OCI-LY3 (cell line): ENCODE results near the gene NDUFAF8.

Experiments
- H2AFZ ChIP-seq: fragments of 200-600, 300-600 bp; shearing (Covaris generic); 2 replicates; pipeline ENCODE4 v1.6.0; 2014; ENCODE audit warnings: antibody characterized with exemption, low read depth, low read length
- H3K27ac ChIP-seq: fragments of 200-600, 300-600 bp; sonication (generic); 2 replicates; pipeline ENCODE4 v1.5.1; 2014; ENCODE audit warnings: mild to moderate bottlenecking, low read length, moderate library complexity, mixed read lengths
- H3K27me3 ChIP-seq: fragments of 200-600, 300-600 bp; sonication (generic); 2 replicates; pipeline ENCODE4 v1.6.1; 2014; ENCODE audit warnings: low read depth, low read length, mixed read lengths
- H3K36me3 ChIP-seq: fragments of 200-600, 300-600 bp; sonication (generic); replicated peaks from 2 replicates; pipeline ENCODE3; 2014; ENCODE audit warnings: low read depth, low read length, mixed read lengths
- H3K4me1 ChIP-seq: fragments of 300-600, 200-600 bp; sonication (generic); 2 replicates; pipeline ENCODE4 v1.6.1; 2014; ENCODE audit warnings: low read length, mixed read lengths
- H3K4me2 ChIP-seq: fragments of 200-600, 300-600 bp; sonication (generic); 2 replicates; pipeline ENCODE4 v1.6.1; 2014; ENCODE audit warnings: low read length, mixed read lengths
- H3K4me3 ChIP-seq: fragments of 300-600, 200-600 bp; sonication (generic); 2 replicates; pipeline ENCODE4 v1.5.1; 2014; ENCODE audit warnings: antibody characterized with exemption, mild to moderate bottlenecking, low read length, moderate library complexity
- H3K79me2 ChIP-seq: fragments of 300-600, 200-600 bp; shearing (Covaris generic); 2 replicates; pipeline ENCODE4 v1.6.1; 2014; ENCODE audit warnings: mild to moderate bottlenecking, low read length, mixed read lengths
- H3K9ac ChIP-seq: fragments of 300-600, 200-600 bp; shearing (Covaris generic); 2 replicates; pipeline ENCODE4 v1.6.0; 2014; ENCODE audit warnings: mild to moderate bottlenecking, low read length, moderate library complexity
- H3K9me3 ChIP-seq: fragments of 200-600, 300-600 bp; shearing (Covaris generic); 2 replicates; pipeline ENCODE4 v1.6.1; 2014; ENCODE audit warnings: low read length, mixed read lengths; ENCODE audit not compliant: insufficient read depth
- H4K20me1 ChIP-seq: fragments of 200-600, 300-600 bp; sonication (generic); 2 replicates; pipeline ENCODE4 v1.6.1; 2016; ENCODE audit warnings: low read length, mixed read lengths; ENCODE audit not compliant: insufficient read depth
- EZH2phosphoT487 ChIP-seq: fragments of 200-600 bp; shearing (Covaris generic); IDR thresholded peaks from 2 replicates; pipeline ENCODE4 v1.6.1; 2018; ENCODE audit warnings: antibody characterized with exemption, mixed run types, low read depth
- TF ChIP-seq, protein P1 (sequence below): fragments of 200-600, 300-600 bp; sonication (generic); IDR thresholded peaks from 2 replicates; pipeline ENCODE4 v1.5.1; 2014; ENCODE audit warnings: antibody characterized with exemption, low read length, low read depth

Gene NDUFAF8

GRCh38 chr17:81210466-81210865, 28.7 kb upstream of the NDUFAF8 start:
- Histone ChIP-seq H3K27ac (no peak overlapping the region), H3K4me2 (no peak overlapping the region), H3K4me1 (no peaks in the 10 kb centered on the region; the same call in 1 of the 2 replicates), H3K4me3 (no peak overlapping the region), H3K36me3 (no peaks in the 10 kb centered on the region), H3K79me2 (no peaks in the 10 kb centered on the region), H2AFZ (no peak overlapping the region), H3K27me3 (no peaks in the 10 kb centered on the region), H3K9me3 (no peaks in the 10 kb centered on the region), H4K20me1 (no peaks in the 10 kb centered on the region), H3K9ac (no peak overlapping the region)
- TF ChIP-seq, protein P1, sequence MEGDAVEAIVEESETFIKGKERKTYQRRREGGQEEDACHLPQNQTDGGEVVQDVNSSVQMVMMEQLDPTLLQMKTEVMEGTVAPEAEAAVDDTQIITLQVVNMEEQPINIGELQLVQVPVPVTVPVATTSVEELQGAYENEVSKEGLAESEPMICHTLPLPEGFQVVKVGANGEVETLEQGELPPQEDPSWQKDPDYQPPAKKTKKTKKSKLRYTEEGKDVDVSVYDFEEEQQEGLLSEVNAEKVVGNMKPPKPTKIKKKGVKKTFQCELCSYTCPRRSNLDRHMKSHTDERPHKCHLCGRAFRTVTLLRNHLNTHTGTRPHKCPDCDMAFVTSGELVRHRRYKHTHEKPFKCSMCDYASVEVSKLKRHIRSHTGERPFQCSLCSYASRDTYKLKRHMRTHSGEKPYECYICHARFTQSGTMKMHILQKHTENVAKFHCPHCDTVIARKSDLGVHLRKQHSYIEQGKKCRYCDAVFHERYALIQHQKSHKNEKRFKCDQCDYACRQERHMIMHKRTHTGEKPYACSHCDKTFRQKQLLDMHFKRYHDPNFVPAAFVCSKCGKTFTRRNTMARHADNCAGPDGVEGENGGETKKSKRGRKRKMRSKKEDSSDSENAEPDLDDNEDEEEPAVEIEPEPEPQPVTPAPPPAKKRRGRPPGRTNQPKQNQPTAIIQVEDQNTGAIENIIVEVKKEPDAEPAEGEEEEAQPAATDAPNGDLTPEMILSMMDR, result no peak
- no peak for TF ChIP-seq EZH2phosphoT487

- Histone ChIP-seq H3K9me3 (no peaks in the 10 kb centered on the region), H3K79me2 (no peaks in the 10 kb centered on the region), H3K27ac (no peak overlapping the region), H3K4me3 (no peak overlapping the region), H3K4me2 (no peak overlapping the region), H3K9ac (no peak overlapping the region), H2AFZ (no peak overlapping the region), H3K27me3 (no peaks in the 10 kb centered on the region), H3K36me3 (no peaks in the 10 kb centered on the region), H4K20me1 (no peaks in the 10 kb centered on the region), H3K4me1 (no peaks in the 10 kb centered on the region; the same call in 1 of the 2 replicates)
- TF ChIP-seq, protein P1, result no peak
- TF ChIP-seq EZH2phosphoT487, result no peak
These were observed 28.2 kb upstream of the NDUFAF8 start for GRCh38 chr17:81210868-81211267.

DNA sequence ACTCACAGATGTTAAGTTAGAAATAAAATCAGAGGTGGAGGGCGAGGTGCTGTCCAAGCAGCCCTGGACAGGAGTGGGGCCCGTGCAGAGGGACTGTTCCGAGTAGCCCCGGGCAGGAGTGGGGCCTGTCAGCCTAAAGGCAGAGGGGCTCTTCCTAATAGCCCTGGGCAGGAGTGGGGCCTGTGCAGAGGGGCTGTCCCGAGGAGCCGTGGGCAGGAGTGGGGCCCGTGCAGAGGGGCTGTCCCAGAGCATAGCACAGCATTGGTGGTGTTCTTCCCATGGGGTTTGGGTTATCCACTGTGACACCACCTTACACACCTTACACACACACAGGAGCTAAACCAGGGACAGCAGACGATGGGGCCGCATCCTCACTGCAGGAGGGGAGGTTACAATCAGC, 26.8 kb upstream of the NDUFAF8 start:
- no peaks in the 10 kb centered on the region; the same call in 1 of the 2 replicates for H3K4me1 ChIP-seq
- H2AFZ ChIP-seq, result no peak overlapping the region
- H3K4me3 ChIP-seq, result no peak overlapping the region
- TF ChIP-seq, protein P1, result no peak
- TF ChIP-seq EZH2phosphoT487, result no peak
- no peaks in the 10 kb centered on the region for H3K36me3 ChIP-seq
- no peaks in the 10 kb centered on the region for H3K27me3 ChIP-seq
- no peaks in the 10 kb centered on the region for H3K9me3 ChIP-seq
- H3K27ac ChIP-seq, result no peak overlapping the region
- no peaks in the 10 kb centered on the region for H3K79me2 ChIP-seq
- H3K4me2 ChIP-seq, result no peak overlapping the region
- no peak overlapping the region for H3K9ac ChIP-seq
- no peaks in the 10 kb centered on the region for H4K20me1 ChIP-seq

DNA sequence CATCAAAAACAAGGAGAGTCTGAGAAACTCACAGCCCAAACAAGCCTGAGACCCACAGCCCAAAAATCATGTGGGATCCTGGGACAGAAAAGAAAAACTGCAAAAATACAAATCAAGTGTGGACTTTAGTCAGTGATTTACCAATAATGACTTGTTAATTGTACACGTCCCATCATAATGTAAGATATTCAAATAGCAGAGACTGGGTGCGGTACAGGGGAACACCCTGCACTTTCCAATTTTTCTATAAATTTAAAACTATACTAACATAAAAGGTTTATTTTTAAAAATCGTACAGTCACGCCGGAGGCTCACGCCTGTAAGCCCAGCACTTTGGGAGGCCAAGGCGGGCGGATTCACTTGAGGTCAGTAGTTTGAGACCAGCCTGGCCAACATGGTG, 25.1 kb upstream of the NDUFAF8 start:
- H3K9ac ChIP-seq, result no peak overlapping the region
- TF ChIP-seq, protein P1, result no peak
- TF ChIP-seq EZH2phosphoT487, result no peak

More for the DNA sequence above, 25.1 kb upstream of the NDUFAF8 start:
- Histone ChIP-seq H2AFZ (no peak overlapping the region), H3K4me1 (no peaks in the 10 kb centered on the region), H3K27ac (no peak overlapping the region), H3K79me2 (no peaks in the 10 kb centered on the region), H3K4me3 (no peak overlapping the region), H3K27me3 (no peaks in the 10 kb centered on the region), H4K20me1 (no peaks in the 10 kb centered on the region), H3K4me2 (no peak overlapping the region), H3K36me3 (no peaks in the 10 kb centered on the region), H3K9me3 (no peaks in the 10 kb centered on the region)
